ENCODE results near the gene TMEM151A. TPM values are rescaled to one million over a fixed set of nuclear protein-coding genes. Genes with fewer than 3 reads are reported as not detected.
"Not testable (repeated sequence)": the region's sequence is repeated elsewhere in the genome, so short reads cannot be mapped to it uniquely, and the experiment has no call there.

Gene TMEM151A
- total and polyA plus RNA-seq, 9 donors, result 0.15 to 10.8 (median 0.24) TPM; not detected in 4

DNA sequence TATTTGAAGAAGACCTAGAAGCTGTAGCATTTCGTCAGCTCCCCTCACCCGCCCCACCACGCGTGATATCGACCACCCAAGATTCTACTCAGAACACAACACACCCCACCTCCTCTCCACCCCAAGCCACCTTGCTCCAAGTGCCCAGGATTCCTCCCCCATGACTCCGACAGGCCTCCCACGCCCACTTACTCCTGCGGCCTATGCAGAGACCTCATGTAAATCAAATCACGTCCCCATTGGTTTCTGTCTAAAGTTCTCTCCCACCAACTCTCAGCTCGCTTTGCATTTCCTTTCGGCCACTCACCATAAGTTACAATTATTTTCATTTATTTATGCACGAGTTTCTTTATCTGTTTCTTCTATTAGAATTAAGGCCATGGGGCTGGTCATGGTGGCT lies 11.0 kb downstream of the TMEM151A start:
- Histone ChIP-seq H3K4me1 (ENCODE audit: insufficient read depth) (no peaks in the 10 kb centered on the region), H3K4me3 (no peak overlapping the region), H3K27ac (no peak overlapping the region), H3K27me3 (no peaks in the 10 kb centered on the region), H3K36me3 (no peaks in the 10 kb centered on the region), H3K9me3 (no peaks in the 10 kb centered on the region)
- TF ChIP-seq EP300 (IDR thresholded peaks at IDR 0.05) (no peak), CTCF (IDR thresholded peaks at IDR 0.05) (no peak), POLR2A (IDR thresholded peaks at IDR 0.05) (no peak)
- intact Hi-C loops (cut with DNase I), result loop anchor here in 1 of 4 donors (10.0 kb wide), 1 partner anchor 82 kb away; no protein-coding TSS in a partner anchor
- WGBS, 3 donors, result 53 to 63% (median 56%) methylated on average over 12 of the region's 12 CpGs
- DNase-seq, result no peak

- intact Hi-C loops (cut with DNase I), result loop anchor here in 1 of 4 donors (10.0 kb wide), 1 partner anchor 75 kb away; no protein-coding TSS in a partner anchor
These were observed 17.8 kb downstream of the TMEM151A start for GRCh38 chr11:66309475-66309874.

DNA sequence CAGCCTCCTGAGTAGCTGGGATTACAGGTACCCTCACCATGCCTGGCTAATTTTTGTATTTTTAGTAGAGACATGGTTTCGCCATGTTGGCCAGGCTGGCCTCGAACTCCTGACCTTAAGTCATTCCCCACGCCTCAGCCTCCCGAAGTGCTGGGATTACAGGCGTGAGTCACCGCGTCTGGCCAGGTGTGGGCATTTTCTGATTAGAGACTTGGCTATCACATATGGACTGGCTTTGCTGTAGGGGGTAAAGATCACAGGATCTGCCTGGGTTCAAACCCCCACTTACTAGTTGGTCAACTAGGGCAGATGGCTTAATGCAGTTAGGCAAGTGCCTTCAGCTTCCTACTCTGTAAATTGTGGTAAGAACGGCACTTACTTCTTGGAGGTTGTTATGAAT lies 18.6 kb downstream of the TMEM151A start:
- intact Hi-C loops (cut with DNase I), result no loop called here
- peak in 1 of 5 donors; percentile 22 for DNase-seq
- H3K36me3 ChIP-seq, result no peaks in the 10 kb centered on the region
- H3K27me3 ChIP-seq, result no peaks in the 10 kb centered on the region
- H3K4me1 ChIP-seq (ENCODE audit: insufficient read depth), result peaks cover 10% of the 10 kb centered on the region
- H3K4me3 ChIP-seq, result no peak overlapping the region
- no peak for TF ChIP-seq CTCF (IDR thresholded peaks at IDR 0.05)
- no peak for TF ChIP-seq EP300 (IDR thresholded peaks at IDR 0.05)
- no peak for TF ChIP-seq POLR2A (IDR thresholded peaks at IDR 0.05)
- WGBS, 3 donors, result 52 to 65% (median 53%) methylated on average over 8 of the region's 8 CpGs
- no peaks in the 10 kb centered on the region for H3K9me3 ChIP-seq
- H3K27ac ChIP-seq, result no peak overlapping the region

More at GRCh38 chr11:66309475-66309874, 17.8 kb downstream of the TMEM151A start:
- 56 to 60% (median 57%) methylated on average over 3 of the region's 3 CpGs for WGBS, 3 donors
- TF ChIP-seq CTCF (IDR thresholded peaks at IDR 0.05), result no peak
- no peak for TF ChIP-seq EP300 (IDR thresholded peaks at IDR 0.05)
- TF ChIP-seq POLR2A (IDR thresholded peaks at IDR 0.05), result no peak
- Histone ChIP-seq H3K4me3 (no peak overlapping the region), H3K27ac (no peak overlapping the region), H3K4me1 (ENCODE audit: insufficient read depth) (peaks cover 2% of the 10 kb centered on the region), H3K36me3 (no peaks in the 10 kb centered on the region), H3K9me3 (no peaks in the 10 kb centered on the region), H3K27me3 (no peaks in the 10 kb centered on the region)
- DNase-seq, result no peak

DNA sequence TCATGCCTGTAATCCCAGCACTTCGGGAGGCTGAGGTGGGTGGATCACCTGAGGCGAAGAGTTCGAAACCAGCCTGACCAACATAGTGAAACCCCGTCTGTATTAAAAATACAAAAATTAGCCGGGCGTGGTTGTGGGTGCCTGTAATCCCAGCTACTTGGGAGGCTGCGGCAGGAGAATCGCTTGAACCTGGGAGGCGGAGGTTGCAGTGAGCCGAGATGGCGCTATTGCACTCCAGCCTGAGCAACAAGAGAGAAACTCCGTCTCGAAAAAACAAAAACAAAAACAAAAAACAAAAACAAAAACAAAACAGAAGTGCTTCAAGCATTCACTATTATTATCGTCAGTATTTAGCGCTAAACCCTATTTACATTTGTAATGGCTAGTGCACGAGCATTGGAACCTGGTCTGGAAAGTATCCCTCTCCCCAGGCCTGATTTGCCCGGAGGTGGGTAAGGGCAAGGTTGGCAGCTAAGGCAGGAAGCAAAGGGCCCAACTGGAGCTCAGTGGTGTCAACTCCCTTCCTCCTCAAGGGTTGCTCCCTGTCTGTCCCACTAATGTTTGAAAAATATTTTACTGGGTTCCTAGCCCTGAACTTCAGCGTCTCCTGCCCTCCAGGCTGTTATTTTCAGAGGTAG lies 19.2 kb downstream of the TMEM151A start:
- H3K9me3 ChIP-seq, H3K4me3 ChIP-seq, H3K27me3 ChIP-seq, H3K36me3 ChIP-seq: not testable (repeated sequence)
- Histone ChIP-seq H3K4me1 (ENCODE audit: insufficient read depth) (peaks cover 16% of the 10 kb centered on the region), H3K27ac (peak overlapping the region in 1 of 2 donors; percentile 92)
- DNase-seq, result peak in 1 of 5 donors; percentile 31
- 68 to 80% (median 71%) methylated on average over 18 of the region's 18 CpGs for WGBS, 3 donors
- intact Hi-C loops (cut with DNase I), result loop anchor here in 2 of 4 donors (1.0 kb wide), 1 partner anchor 17 kb away; no protein-coding TSS in a partner anchor

GRCh38 chr11:66311470-66311964 lies 19.8 kb downstream of the TMEM151A start:
- H3K9me3 ChIP-seq, result no peaks in the 10 kb centered on the region
- no peak for DNase-seq
- H3K4me3 ChIP-seq, result peak overlapping the region; percentile 54
- no peaks in the 10 kb centered on the region for H3K27me3 ChIP-seq
- no peaks in the 10 kb centered on the region for H3K36me3 ChIP-seq
- H3K27ac ChIP-seq, result peak overlapping the region; percentile 78 to 92
- WGBS, 3 donors, result 21 to 23% (median 23%) methylated on average over 26 of the region's 26 CpGs
- intact Hi-C loops (cut with DNase I), result loop anchor here in 2 of 4 donors (1.0 kb wide), 1 partner anchor 17 kb away; no protein-coding TSS in a partner anchor
- TF ChIP-seq EP300 (IDR thresholded peaks at IDR 0.05) (no peak), CTCF (IDR thresholded peaks at IDR 0.05) (no peak), POLR2A (IDR thresholded peaks at IDR 0.05) (no peak)
- H3K4me1 ChIP-seq (ENCODE audit: insufficient read depth), result peaks cover 19% of the 10 kb centered on the region

Measured in ovary (tissue), 9 donors.